WTC11 (cell line): ENCODE measurements around the gene TRAPPC13.

ENCODE experiments used
- GTF2I ChIP-seq: fragments of 250-450 bp; sonication (Bioruptor Pico); conservative IDR thresholded peaks from 2 replicates; pipeline ENCODE4 v1.4.0; 2021; ENCODE audit warnings: mild to moderate bottlenecking
- IRF2 ChIP-seq: sonication (generic); formaldehyde crosslinking; IDR thresholded peaks from 2 replicates; pipeline ENCODE4 v1.8.0; 2022; ENCODE audit warnings: low read depth, missing genetic modification reagents, borderline replicate concordance
- MYBL2 ChIP-seq: sonication (generic); formaldehyde crosslinking; IDR thresholded peaks from 2 replicates; pipeline ENCODE4 v1.8.1; 2023; ENCODE audit warnings: mild to moderate bottlenecking, moderate library complexity, missing genetic modification reagents
- NFE2L1 ChIP-seq: sonication (generic); formaldehyde crosslinking; IDR thresholded peaks from 2 replicates; pipeline ENCODE4 v1.8.1; 2023; ENCODE audit warnings: missing genetic modification reagents
- NFYB ChIP-seq: sonication (generic); formaldehyde crosslinking; conservative IDR thresholded peaks from 2 replicates; pipeline ENCODE4 v1.8.0; 2022; ENCODE audit warnings: low read depth, missing genetic modification reagents
- SMAD3 ChIP-seq: sonication (generic); formaldehyde crosslinking; IDR thresholded peaks from 2 replicates; pipeline ENCODE4 v1.8.0; 2022; ENCODE audit warnings: missing genetic modification reagents, mild to moderate bottlenecking, borderline replicate concordance
- SP1 ChIP-seq: sonication (generic); formaldehyde crosslinking; conservative IDR thresholded peaks from 2 replicates; pipeline ENCODE4 v1.8.1; 2022; ENCODE audit warnings: missing genetic modification reagents
- ZNF263 ChIP-seq: sonication (generic); formaldehyde crosslinking; IDR thresholded peaks from 2 replicates; pipeline ENCODE4 v1.8.1; 2022; ENCODE audit warnings: low read depth, mild to moderate bottlenecking, moderate library complexity, missing genetic modification reagents
- TF ChIP-seq, protein P1 (sequence below): fragments of 200-600 bp; IDR thresholded peaks from 2 replicates; pipeline ENCODE4 v1.8.0; 2022; ENCODE audit warnings: antibody characterized with exemption
- TF ChIP-seq, protein P2 (sequence below): sonication (generic); formaldehyde crosslinking; IDR thresholded peaks from 2 replicates; pipeline ENCODE4 v1.8.0; 2022; ENCODE audit warnings: mild to moderate bottlenecking, missing genetic modification reagents

DNA sequence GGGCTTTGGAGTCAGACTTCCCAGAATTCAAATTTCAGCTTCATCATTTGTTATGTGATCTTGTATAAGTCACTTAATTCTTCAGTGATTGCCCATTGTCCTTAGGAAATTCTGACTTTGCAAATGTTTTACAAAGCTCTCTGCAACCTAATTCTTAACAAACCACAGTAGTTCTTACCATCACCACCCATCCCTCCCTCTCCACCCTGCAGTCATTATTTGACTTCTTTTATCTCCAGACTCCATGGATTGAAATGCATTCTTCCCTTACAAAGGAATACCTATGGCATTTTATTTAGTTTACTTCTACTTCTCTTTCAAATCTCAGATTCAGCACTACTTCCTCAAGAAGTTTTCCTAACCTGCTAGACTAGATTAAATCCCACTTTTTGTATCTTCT, 23.1 kb downstream of the TRAPPC13 start:
- TF ChIP-seq IRF2 (no peak), GTF2I (CRISPR knock-in tag) (no peak), SP1 (CRISPR knock-in tag) (no peak), NFYB (CRISPR knock-in tag) (no peak), NFE2L1 (CRISPR knock-in tag) (no peak), SMAD3 (CRISPR knock-in tag) (no peak), ZNF263 (no peak), MYBL2 (CRISPR knock-in tag) (no peak)
- TF ChIP-seq, protein P1, sequence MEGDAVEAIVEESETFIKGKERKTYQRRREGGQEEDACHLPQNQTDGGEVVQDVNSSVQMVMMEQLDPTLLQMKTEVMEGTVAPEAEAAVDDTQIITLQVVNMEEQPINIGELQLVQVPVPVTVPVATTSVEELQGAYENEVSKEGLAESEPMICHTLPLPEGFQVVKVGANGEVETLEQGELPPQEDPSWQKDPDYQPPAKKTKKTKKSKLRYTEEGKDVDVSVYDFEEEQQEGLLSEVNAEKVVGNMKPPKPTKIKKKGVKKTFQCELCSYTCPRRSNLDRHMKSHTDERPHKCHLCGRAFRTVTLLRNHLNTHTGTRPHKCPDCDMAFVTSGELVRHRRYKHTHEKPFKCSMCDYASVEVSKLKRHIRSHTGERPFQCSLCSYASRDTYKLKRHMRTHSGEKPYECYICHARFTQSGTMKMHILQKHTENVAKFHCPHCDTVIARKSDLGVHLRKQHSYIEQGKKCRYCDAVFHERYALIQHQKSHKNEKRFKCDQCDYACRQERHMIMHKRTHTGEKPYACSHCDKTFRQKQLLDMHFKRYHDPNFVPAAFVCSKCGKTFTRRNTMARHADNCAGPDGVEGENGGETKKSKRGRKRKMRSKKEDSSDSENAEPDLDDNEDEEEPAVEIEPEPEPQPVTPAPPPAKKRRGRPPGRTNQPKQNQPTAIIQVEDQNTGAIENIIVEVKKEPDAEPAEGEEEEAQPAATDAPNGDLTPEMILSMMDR: no peak
- TF ChIP-seq, protein P2, sequence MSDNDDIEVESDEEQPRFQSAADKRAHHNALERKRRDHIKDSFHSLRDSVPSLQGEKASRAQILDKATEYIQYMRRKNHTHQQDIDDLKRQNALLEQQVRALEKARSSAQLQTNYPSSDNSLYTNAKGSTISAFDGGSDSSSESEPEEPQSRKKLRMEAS (CRISPR knock-in tag): no peak
